Activated CD4-positive, alpha-beta T cell treated with anti-CD3 and anti-CD28 coated beads, Interleukin-2, Interleukin-6, amounts not matched to agents 100 ng/mL and 50 ng/mL, durations not matched to agents 16 hours and 8 hours (primary cell): ENCODE data around the gene SETD1A.
A peak's percentile ranks its signal among the peaks of the same experiment; 100 is the strongest.
"Not testable (repeated sequence)": the region's sequence is repeated elsewhere in the genome, so short reads cannot be mapped to it uniquely, and the experiment has no call there.

Source experiments
- DNase-seq: peaks from one replicate; pipeline ENCODE4 v3.0.0-alpha.2; 2020

The SETD1A gene

DNA sequence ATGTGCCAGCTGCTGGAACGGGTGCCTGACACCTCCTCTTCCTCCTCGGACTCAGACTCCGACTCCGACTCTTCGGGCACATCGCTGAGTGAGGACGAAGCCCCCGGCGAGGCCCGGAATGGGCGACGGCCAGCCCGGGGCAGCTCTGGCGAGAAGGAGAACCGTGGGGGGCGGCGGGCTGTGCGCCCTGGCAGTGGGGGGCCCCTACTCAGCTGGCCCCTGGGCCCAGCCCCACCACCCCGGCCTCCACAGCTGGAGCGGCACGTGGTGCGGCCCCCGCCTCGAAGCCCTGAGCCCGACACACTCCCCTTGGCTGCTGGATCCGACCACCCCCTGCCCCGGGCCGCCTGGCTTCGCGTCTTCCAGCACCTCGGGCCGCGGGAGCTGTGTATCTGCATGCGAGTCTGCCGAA is 27.4 kb upstream of the SETD1A start:
- DNase-seq, result no peak

DNA sequence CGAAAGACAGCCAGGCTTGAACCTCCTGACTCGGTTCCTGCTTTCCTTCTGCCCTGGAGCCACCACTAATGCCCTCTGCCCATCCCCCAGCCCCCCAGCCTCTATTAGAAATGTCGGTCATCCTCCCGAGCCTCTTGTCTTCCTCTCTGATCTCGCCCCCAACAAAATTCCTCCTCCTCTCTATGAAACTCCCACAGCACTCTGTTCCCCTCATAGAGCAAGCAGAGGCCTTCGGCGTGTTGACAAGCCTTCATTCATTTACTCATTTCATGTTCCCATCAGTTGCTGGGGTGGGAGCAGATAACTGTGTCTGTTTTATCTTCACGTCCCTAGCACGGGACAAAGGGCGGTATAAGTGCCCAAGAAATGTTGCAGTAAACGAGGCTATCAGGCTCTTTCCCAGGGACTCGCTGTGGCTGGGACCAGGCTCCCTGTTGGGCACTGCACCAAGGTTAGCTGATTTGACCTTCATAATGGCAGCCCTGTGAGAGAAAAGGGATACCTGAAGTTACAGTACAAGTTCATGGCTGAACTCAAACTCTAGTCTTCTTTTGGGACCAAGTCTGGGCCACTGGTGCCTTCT is 26.4 kb upstream of the SETD1A start:
- DNase-seq, result no peak

DNA sequence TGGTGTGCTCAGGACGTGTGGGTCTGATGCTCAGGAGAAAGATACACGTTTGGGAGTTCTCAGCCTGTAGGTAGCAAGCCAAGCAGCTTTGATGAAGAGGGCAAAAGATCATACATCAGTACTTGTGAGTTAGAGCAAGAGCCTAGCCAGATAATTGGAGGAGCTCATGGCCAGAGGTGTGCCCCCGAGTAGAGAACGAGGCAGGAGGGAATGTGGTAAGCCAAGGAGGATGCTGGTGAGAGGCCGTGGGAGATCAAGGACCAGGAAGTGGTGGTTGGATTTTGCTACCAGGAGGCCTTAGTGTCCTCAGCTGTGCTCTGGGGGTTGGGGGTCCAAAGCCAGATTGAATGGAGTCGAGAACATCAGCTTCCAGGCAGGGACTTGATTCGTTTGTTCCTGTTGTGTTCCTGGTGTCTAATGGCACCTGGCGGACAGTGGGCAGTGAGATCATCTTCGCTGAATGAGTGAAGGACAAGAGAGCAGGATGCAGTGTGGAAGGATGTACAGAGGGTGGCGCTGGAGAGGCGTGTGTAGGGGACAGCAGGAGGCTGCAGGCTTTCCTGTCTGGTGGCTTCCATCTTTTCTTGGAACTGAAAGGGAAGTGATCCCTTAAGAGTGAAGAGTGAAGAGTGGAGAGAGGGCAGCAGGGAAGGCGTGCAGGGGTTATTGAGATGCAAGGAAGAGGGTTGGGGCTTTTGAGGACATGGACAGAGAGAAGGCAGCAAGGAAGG is 22.6 kb upstream of the SETD1A start:
- DNase-seq, result peak; percentile 51

DNA sequence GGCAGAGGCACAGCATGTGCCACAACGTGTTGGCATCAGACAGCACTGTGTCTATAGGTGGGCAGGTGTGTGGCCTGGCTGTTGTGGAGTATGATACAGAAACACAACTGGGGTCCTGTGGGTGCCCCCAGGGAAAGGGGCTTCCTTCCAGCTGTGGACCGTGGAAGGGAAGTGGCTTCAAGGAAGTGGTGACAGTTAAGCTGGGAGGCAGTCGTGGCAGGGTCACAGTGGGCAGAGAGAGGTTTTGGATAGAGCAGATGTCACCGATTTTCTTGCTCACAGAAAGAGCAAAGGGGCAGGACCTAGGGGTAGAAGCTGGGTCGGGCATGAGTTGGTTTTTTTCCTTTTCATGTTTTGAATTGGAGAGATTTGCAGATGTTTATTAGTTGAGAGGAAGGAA is 19.9 kb upstream of the SETD1A start:
- DNase-seq, result no peak

DNA sequence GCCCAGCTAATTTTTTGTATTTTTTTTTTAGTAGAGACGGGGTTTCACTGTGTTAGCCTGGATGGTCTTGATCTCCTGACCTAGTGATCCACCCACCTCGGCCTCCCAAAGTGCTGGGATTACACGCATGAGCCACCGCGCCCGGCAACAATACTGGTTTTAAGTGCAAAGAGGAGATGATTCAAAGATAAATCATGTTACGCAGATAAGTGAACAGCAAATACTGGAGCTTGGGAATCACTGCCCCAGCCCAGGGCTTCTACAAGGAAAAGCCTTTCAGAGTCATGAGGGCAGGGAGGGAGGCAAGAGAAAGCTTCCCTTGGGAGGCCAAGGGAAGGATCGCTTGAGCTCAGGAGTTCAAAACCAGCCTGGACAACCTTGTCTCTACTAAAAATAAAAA is 18.0 kb upstream of the SETD1A start:
- DNase-seq, result not testable (repeated sequence)

DNA sequence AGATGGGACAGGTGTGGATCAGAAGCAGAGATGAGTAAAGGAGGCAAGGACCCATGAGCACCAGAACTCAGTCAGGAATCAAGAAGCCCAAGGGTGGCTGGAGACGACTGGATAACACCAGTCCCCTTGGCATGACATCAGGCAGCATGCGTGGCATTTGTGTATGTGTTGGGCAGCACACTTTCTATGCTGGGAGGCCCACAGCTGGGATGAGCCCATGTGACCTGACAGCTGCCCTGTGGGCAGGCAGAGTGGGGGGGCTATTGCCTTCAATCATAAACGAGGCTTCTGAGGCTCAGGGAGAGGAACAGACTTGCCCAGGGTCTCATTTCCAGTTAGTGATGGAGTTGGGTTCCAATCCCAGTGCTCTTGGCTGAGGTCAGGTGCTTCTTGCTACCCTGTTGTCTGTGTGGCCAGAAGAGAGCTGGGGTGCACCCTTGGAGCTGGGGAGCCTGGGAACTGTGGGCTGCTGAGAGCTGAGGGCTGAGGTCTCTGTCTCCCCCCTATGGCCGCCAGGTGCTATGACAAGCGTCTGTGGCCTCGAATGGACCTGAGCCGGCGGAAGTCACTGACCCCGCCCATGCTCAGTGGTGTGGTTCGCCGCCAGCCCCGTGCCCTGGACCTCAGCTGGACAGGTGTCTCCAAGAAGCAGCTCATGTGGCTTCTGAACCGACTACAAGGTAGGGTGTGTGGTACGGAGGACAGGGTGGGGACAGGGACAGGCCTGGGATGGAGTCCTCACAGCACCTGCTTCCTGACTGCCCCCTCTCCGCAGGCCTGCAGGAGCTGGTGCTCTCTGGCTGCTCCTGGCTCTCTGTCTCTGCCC is 15.7 kb upstream of the SETD1A start:
- DNase-seq, result peak; percentile 84

DNA sequence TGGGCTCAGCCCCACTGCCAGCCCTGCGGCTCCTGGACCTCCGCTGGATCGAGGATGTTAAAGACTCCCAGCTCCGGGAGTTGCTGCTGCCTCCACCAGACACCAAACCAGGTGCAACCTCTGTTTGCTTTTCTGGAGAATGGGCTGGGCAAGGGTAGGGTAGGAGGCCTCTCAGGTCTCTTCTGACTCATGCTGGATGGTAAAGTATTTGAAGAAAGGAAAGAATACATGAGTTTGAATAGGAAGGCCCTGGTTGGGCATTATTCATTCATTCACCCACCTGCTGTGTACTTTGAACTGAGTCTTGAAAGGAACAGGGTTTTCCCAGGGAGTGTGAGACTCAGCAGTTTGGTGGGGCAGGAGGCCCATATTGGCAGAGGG is 15.1 kb upstream of the SETD1A start:
- DNase-seq, result no peak

DNA sequence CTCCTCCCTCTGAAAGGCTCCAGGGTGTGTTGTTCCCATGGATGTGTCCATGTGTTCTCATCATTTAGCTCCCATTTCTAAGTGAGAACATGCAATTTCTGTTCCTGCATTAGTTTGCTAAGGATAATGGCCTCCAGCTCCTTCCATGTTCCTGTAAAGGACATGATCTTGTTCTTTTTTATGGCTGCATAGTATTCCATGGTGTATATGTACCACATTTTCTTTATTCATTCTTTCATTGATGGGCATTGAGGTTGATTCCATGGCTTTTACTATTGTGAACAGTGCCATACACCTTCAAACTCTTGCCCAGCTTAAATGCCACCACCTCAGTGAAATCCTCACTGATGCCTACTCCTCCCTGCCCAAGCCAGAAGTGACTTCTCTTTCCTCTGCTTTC is 13.2 kb upstream of the SETD1A start:
- no peak for DNase-seq

DNA sequence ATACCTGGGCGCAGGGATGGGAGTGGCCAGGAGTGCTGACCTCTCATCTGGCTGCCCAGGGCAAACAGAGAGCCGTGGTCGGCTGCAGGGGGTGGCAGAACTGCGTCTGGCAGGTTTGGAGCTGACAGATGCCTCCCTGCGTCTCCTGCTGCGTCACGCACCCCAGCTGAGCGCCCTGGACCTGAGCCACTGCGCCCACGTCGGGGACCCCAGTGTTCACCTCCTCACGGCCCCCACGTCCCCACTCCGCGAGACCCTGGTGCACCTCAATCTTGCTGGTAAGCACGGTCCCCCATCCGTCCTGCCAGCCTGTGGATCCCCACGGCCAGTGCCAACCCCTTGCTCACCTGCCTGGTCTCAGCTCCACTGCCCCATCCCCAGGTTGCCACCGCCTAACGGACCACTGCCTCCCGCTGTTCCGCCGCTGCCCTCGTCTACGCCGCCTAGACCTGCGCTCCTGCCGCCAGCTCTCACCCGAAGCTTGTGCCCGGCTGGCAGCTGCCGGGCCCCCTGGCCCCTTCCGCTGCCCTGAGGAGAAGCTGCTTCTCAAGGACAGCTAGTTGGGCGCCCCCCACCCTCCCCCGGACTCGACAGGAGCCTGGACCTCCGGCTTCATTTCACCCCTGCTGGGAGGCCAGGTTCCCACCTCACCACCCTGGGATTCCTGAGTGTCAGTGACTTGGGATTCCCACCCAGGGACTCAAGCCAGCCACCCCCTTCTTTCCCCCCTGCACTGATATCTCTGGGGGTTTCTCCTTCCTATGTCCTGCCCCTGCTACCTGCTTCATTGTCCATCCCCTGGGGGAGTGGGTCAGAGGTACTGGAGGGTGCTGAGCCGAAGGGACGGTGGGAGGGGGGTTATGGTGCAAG is 10.6 kb upstream of the SETD1A start:
- DNase-seq, result no peak

DNA sequence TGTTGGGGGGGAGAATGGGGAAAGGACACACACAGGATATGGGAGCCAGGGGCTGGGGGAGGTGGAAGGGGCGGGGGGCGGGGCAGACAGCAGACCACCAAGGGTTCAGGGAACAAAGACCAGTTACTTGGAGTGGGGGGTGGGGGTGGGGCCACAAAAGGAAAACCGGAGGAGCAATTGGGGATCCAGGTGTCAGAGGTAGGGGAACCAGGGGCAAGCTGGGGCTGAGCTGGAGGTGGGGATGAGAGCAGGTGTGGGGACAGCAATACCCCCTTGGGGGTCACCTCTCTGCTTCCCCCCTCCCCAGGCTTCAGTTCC is 10.1 kb upstream of the SETD1A start:
- DNase-seq, result no peak

DNA sequence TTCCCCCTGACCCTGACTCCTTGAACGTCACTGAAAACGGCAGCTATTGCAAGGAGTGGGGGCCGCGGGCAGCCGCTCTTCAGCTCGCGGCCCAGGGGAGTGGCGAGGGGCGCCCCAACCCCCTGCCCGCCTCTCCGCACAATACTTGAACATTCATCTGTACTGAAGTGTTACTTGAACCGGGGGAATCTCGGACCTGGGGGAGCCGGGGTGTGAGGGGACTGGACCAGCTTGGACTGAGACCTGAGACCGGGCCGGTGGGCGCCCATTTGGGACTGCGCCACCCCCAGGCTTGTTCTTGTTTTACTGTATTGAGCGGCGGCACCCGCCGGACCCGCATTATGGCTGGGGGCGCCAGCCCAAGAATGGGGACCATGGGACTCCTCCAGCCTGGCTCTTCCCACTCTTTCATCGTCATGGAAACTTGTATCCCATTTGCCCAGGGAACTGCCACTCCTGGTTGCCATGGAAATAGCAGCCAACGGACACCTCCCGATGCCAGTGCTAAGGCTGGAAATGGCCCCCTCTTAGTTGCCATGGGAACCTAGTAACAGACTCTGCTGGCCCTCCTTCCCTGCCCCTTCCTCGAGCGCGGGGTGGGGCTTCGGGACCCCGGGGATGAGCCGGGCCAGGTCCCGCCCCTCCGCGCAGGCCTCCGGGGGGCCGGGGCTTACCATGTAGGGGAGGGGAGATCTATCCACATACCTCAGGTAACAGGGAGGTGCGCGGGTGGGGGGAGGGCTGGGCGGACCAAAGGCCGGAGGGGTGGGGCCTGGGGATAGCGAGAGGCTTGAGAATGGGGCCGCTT is 9.5 kb upstream of the SETD1A start:
- DNase-seq, result no peak

DNA sequence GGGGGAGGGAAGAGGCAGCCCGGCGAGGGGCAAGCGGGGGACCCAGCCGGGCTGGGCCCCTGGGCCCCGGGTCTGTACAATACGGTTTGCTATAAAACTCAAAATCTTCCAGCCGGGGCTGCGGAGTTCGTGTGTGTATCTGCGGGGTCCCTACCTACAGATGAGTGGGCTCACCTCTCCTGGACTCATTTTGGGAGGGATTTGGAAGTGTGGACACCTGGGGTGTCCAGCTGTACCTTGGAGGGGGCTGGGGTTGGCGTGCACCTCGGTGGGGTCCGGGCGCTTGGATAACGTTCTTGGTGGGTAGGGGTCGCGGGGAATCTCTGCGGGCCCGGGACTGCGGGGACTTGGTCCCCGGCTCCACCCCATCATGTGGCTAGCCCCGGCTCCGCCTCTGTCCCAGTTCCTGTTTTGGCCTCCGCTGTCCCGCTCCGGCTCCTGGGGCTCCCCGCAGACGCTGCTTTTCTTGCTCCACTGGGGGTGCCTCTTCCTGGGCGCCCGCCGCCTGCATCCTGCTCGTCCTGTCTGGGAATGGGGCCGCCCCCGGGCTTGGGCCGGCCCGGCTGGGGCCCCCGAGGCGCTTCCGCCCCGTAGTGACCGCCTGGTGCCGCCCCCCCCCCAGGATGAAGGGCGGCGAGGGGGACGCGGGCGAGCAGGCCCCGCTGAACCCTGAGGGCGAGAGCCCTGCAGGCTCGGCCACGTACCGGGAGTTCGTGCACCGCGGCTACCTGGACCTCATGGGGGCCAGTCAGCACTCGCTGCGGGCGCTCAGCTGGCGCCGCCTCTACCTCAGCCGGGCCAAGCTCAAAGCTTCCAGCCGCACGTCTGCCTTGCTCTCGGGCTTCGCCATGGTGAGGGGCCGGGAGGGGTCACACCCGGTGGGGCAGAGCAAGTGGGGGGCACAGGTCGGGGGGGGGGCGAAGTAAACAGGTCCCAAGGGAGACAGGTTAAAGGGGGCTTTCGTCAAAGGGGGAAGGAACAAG is 8.6 kb upstream of the SETD1A start, which contains the start of gene ORAI3:
TSS of gene ORAI3 (plus strand) at position 402 of the 983 bp plus-strand sequence. CDS start at position 624, 222 bp downstream.
- peak; percentile 52 for DNase-seq

DNA sequence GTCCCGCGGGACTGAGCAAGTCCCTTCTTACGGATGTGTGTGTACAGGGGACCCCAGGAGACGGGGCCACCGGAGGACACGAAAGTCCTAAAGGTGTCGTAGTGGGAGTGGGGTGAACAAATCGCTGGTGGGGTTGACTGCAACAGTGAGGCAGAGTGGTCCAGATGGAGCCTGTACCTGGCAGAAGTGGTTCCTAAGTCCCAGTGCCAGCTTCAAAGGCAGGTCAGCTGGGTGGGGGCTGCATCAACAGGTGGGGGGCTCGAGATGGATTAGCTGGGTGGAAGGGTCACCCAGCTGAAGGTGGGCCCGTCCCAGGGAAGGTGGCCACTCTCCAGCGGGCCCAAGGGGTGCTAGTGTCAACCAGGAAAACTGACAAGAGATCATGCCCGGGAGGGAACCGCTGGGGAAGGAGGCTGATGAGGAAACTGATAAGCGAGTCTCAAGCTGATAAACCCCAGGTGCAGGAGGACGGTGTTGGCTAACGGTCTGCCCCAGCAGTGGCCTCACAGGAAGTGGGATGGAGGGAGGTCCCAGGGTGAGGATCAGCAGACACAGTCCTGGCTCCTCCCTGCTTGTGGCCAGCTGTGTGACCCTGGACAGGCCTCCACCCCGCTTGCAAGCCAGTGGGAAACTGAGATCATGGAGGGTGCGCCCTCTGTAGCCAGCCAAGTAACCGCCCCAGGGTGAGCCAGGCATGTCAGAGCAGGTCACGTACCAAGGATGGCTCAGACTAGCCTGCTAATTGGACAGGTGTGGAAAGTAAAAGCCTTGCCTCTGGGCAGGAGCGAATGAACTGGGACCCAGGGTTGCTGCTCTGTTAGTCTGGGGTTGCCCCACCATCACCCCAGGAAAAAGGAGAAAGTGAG is 7.7 kb upstream of the SETD1A start:
- peak; percentile 58 for DNase-seq

DNA sequence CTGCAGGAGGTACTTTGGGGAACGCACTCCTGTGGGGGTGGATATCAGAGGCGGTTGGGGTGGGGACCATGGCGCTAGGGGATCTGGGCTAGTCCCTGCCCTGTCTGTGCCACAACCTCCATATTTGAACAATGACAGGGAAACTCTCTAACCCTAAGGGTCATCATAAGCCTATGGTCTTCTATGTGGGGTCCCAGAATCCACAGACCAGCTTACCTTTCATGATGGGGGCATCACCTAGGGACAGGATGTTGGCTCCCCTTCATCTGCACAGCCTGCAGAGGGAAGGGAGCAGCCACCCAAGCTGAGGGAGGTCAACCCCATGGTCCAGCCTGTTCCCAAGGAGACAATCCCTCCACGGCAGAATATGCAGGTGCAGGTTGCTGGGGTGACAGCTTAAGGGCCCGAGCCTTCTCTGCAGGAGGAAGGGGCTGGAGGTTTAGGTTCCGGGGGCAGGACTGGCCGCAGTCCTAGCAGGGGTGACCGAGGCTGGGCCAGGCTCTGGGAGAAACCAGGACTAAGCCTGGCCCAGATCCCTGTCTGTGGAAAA is 7.0 kb upstream of the SETD1A start:
- no peak for DNase-seq

DNA sequence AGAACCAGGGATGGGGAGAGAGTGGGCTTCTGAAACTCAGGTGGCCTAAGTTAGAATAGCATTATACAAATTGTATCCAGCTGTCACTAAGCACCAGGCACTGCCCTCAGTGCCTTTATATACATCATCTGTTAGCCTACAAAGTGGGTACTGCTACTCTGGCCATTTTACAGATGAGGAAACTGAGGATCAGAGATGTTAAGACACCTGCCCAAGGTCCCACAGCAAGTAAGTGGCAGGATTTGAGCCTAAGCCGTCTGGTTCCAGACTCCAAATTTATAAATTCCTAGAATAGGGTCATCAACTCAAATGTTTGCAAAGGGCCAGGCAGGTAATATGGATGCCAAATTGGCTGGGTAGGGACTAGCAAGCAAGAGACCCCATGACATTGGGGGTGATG is 6.4 kb upstream of the SETD1A start:
- no peak for DNase-seq

DNA sequence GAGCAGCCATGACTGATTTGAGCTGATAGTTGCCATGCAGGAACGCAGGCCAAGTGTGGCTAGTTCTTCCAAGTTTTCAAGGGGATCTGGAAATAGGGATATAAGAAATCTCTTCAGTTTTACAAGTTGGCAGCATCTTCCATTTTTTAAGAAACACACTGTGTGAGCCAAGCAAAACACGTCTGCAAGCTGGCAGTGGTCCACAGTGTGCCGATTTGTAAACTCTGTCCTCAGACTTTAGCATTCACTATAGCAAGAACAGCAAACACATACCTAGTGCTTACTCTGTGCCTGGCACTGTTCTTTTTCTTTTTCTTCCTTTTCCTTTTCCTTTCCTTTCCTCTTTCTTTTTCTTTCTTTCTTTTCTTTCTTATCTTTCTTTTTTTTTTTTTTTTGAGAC is 5.8 kb upstream of the SETD1A start:
- no peak for DNase-seq

DNA sequence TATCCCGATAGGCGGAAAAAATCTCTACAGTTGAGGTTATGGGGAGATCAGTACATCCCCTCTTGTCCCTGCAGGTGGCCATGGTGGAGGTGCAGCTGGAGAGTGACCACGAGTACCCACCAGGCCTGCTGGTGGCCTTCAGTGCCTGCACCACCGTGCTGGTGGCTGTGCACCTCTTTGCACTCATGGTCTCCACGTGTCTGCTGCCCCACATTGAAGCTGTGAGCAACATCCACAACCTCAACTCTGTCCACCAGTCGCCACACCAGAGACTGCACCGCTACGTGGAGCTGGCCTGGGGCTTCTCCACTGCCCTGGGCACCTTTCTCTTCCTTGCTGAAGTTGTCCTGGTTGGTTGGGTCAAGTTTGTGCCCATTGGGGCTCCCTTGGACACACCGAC is 4.4 kb upstream of the SETD1A start:
- DNase-seq, result no peak

DNA sequence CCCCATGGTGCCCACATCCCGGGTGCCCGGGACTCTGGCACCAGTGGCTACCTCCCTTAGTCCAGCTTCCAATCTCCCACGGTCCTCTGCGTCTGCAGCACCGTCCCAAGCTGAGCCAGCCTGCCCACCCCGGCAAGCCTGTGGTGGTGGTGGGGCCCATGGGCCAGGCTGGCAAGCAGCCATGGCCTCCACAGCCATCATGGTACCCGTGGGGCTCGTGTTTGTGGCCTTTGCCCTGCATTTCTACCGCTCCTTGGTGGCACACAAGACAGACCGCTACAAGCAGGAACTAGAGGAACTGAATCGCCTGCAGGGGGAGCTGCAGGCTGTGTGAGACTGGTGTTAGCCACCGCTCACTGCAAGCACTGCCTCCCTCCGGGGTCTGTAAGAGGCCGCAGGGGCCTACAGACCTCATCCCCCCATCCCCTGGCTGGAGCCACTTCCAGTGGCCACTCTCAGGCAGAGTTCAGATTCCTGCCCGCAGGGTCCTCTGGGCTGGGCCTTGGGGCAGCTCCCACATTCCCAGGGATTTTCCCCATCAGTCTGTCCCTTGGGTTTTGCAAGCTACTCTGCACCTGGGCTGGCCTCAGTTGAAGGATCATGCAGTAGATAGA is 3.9 kb upstream of the SETD1A start:
- peak; percentile 73 for DNase-seq

DNA sequence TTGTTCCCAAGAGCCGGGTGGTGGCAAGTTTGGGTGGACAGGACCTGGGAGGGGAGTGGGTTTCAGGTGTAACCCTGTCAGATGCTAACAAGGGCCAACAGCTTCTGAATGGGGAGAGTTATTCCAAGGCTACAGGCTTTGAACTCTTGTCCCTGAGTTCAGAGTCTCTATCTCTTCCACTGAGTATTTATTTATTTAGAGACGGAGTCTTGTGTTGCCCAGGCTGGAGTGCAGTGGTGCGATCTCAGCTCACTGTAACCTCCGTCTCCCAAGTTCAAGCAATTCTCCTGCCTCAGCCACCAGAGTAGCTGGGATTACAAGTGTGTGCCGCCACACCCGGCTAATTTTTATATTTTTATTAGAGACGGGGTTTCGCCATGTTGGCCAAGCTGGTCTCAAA is 2.6 kb upstream of the SETD1A start:
- DNase-seq, result no peak
